ENCODE results near the gene HARS1.
"Not testable (repeated sequence)": the region's sequence is repeated elsewhere in the genome, so short reads cannot be mapped to it uniquely, and the experiment has no call there.

The HARS1 gene

GRCh38 chr5:140718266-140718592 is 27.1 kb upstream of the HARS1 start:
- TF ChIP-seq, protein P1, sequence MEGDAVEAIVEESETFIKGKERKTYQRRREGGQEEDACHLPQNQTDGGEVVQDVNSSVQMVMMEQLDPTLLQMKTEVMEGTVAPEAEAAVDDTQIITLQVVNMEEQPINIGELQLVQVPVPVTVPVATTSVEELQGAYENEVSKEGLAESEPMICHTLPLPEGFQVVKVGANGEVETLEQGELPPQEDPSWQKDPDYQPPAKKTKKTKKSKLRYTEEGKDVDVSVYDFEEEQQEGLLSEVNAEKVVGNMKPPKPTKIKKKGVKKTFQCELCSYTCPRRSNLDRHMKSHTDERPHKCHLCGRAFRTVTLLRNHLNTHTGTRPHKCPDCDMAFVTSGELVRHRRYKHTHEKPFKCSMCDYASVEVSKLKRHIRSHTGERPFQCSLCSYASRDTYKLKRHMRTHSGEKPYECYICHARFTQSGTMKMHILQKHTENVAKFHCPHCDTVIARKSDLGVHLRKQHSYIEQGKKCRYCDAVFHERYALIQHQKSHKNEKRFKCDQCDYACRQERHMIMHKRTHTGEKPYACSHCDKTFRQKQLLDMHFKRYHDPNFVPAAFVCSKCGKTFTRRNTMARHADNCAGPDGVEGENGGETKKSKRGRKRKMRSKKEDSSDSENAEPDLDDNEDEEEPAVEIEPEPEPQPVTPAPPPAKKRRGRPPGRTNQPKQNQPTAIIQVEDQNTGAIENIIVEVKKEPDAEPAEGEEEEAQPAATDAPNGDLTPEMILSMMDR (IDR thresholded peaks at IDR 0.05; ENCODE audit: low read depth, low read length, missing control alignments): no peak
- DNase-seq (ENCODE audit: low read depth): no peak

GRCh38 chr5:140716238-140716637 is 25.1 kb upstream of the HARS1 start:
- not testable (repeated sequence) for H3K4me3 ChIP-seq (ENCODE audit: low read depth, low read length); DNase-seq (ENCODE audit: low read depth)

More at GRCh38 chr5:140718266-140718592, 27.1 kb upstream of the HARS1 start:
- no peak overlapping the region for H3K4me3 ChIP-seq (ENCODE audit: low read depth, low read length)

GRCh38 chr5:140713562-140714094 is 22.5 kb upstream of the HARS1 start:
- no peak overlapping the region for H3K4me3 ChIP-seq (ENCODE audit: low read depth, low read length)
- no peak for DNase-seq (ENCODE audit: low read depth)
- TF ChIP-seq, protein P1 (IDR thresholded peaks at IDR 0.05; ENCODE audit: low read depth, low read length, missing control alignments): no peak

- DNase-seq (ENCODE audit: low read depth): no peak
- H3K4me3 ChIP-seq (ENCODE audit: low read depth, low read length): no peak overlapping the region
- TF ChIP-seq, protein P1 (IDR thresholded peaks at IDR 0.05; ENCODE audit: low read depth, low read length, missing control alignments): no peak
Observed at GRCh38 chr5:140711794-140712193, 20.6 kb upstream of the HARS1 start.

- H3K4me3 ChIP-seq (ENCODE audit: low read depth, low read length): peak overlapping the region; percentile 77
- TF ChIP-seq, protein P1 (IDR thresholded peaks at IDR 0.05; ENCODE audit: low read depth, low read length, missing control alignments): no peak
- DNase-seq (ENCODE audit: low read depth): peak; percentile 87
Observed at GRCh38 chr5:140710899-140711552, 19.9 kb upstream of the HARS1 start.

DNA sequence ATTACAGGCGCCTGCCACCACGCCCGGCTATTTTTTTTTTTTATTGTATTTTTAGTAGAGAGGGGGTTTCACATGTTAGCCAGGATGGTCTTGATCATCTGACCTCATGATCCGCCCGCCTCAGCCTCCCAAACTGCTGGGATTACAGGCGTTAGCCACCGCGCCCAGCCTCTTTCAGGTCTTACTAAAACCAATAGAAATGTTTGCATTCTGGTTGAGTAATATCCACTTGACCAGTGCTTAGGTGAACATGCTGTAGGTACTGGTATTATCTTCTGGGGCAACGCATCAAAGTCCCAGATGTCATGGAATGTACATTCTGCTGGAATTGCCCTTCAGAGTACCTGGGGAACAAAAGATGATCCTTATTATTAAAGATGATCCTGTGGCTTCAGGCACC is 17.6 kb upstream of the HARS1 start:
- DNase-seq (ENCODE audit: low read depth); H3K4me3 ChIP-seq (ENCODE audit: low read depth, low read length): not testable (repeated sequence)

GRCh38 chr5:140707812-140708211 is 16.6 kb upstream of the HARS1 start:
- TF ChIP-seq, protein P1 (IDR thresholded peaks at IDR 0.05; ENCODE audit: low read depth, low read length, missing control alignments): no peak
- DNase-seq (ENCODE audit: low read depth): no peak

More at GRCh38 chr5:140707812-140708211, 16.6 kb upstream of the HARS1 start:
- no peak overlapping the region for H3K4me3 ChIP-seq (ENCODE audit: low read depth, low read length)
